SK-N-SH (cell line): Measurements from ENCODE around the gene UFSP2. TPM values are rescaled to one million over a fixed set of nuclear protein-coding genes. Genes with fewer than 3 reads are reported as not detected.

Source experiments
- CTCF ChIA-PET: fragments of 300-600, 350-600 bp; formaldehyde crosslinking; extraction: SDS; loops from one replicate; lab custom pipeline; 2021; lab: Yijun Ruan, JAX
- POLR2A ChIA-PET: fragments of 350-600 bp; sonication (Branson Sonifier 250); formaldehyde crosslinking; extraction: SDS; loops from one replicate; lab custom pipeline; 2020; ENCODE audit warnings: antibody characterized with exemption, inconsistent platforms; lab: Yijun Ruan, JAX
- DNase-seq: peaks from one replicate; pipeline ENCODE4 v3.0.0; 2012
- H2AFZ ChIP-seq: fragments of 200-600 bp; sonication (generic); 2 replicates; pipeline ENCODE4 v1.8.1; 2016; ENCODE audit warnings: antibody characterized with exemption, mild to moderate bottlenecking, low read depth
- H3F3A ChIP-seq: fragments of 200-600 bp; sonication (generic); replicated peaks from 2 replicates; pipeline ENCODE3; 2016; ENCODE audit warnings: antibody characterized with exemption, mild to moderate bottlenecking; ENCODE audit not compliant: insufficient read depth
- H3K27ac ChIP-seq, 2 experiments: fragments of 200-500 bp in 1 of 2; fragments of 200-600 bp in 1 of 2; sonication (Bioruptor generic) in 1 of 2; sonication (generic), shearing (Covaris generic) in 1 of 2; 2 replicates each; pipeline versions ENCODE4 v1.5.1 to v1.6.1; 2014 to 2016; ENCODE audit warnings: low read depth in 2 of 2, inconsistent platforms in 1 of 2, low read length in 1 of 2, mild to moderate bottlenecking in 1 of 2, mixed read lengths in 1 of 2
- H3K27me3 ChIP-seq: fragments of 200-600 bp; sonication (generic), shearing (Covaris generic); 2 replicates; pipeline ENCODE4 v1.6.1; 2016; ENCODE audit warnings: mixed run types; ENCODE audit not compliant: insufficient read depth
- H3K36me3 ChIP-seq, 2 experiments: fragments of 200-500 bp in 1 of 2; fragments of 200-600 bp in 1 of 2; sonication (Bioruptor generic) in 1 of 2; sonication (generic) in 1 of 2; replicated peaks in 1 of 2; 2 replicates each; pipeline versions ENCODE3 to v1.5.1; 2014 to 2016; ENCODE audit warnings: low read length in 1 of 2, mild to moderate bottlenecking in 1 of 2; ENCODE audit not compliant: insufficient read depth in 2 of 2, control insufficient read depth in 1 of 2
- H3K4me1 ChIP-seq, 2 experiments: fragments of 200-500 bp in 1 of 2; fragments of 200-600 bp in 1 of 2; sonication (Bioruptor generic) in 1 of 2; sonication (generic), shearing (Covaris generic) in 1 of 2; 2 replicates each; pipeline versions ENCODE4 v1.5.1 to v1.6.1; 2014 to 2016; ENCODE audit warnings: low read depth in 1 of 2, low read length in 1 of 2, mixed run types in 1 of 2; ENCODE audit not compliant: insufficient read depth in 2 of 2, control insufficient read depth in 1 of 2
- H3K4me2 ChIP-seq: fragments of 200-600 bp; sonication (generic), shearing (Covaris generic); 2 replicates; pipeline ENCODE4 v1.6.1; 2017; ENCODE audit warnings: mixed run types
- H3K4me3 ChIP-seq, 2 experiments: fragments of 200-500 bp in 1 of 2; fragments of 200-600 bp in 1 of 2; sonication (Bioruptor generic) in 1 of 2; sonication (generic), shearing (Covaris generic) in 1 of 2; 2 replicates each; pipeline versions ENCODE4 v1.5.1 to v1.8.1; 2014 to 2016; ENCODE audit warnings: low read depth in 2 of 2, inconsistent platforms in 1 of 2, low read length in 1 of 2, mild to moderate bottlenecking in 1 of 2, mixed read lengths in 1 of 2, moderate library complexity in 1 of 2
- H3K79me2 ChIP-seq: fragments of 200-600 bp; sonication (generic); 2 replicates; pipeline ENCODE4 v1.8.1; 2017; ENCODE audit warnings: mild to moderate bottlenecking; ENCODE audit not compliant: insufficient read depth
- H3K9ac ChIP-seq: fragments of 200-600 bp; sonication (generic); 2 replicates; pipeline ENCODE4 v1.6.1; 2017; ENCODE audit warnings: mixed run types
- H3K9me2 ChIP-seq: fragments of 200-600 bp; sonication (generic); 2 replicates; pipeline ENCODE4 v1.6.1; 2017; ENCODE audit warnings: mixed run types
- H3K9me3 ChIP-seq: fragments of 200-600 bp; sonication (generic); 2 replicates; pipeline ENCODE4 v1.6.1; 2017; ENCODE audit warnings: mixed run types, mild to moderate bottlenecking, moderate library complexity
- H4K20me1 ChIP-seq: fragments of 200-600 bp; sonication (generic); 2 replicates; pipeline ENCODE4 v1.6.1; 2017; ENCODE audit warnings: mild to moderate bottlenecking, mixed run types; ENCODE audit not compliant: insufficient read depth
- CHD2 ChIP-seq: fragments of 150-350 bp; IDR thresholded peaks from 2 replicates; pipeline ENCODE4 v1.6.1; 2018; ENCODE audit warnings: low read length; ENCODE audit not compliant: partially characterized antibody
- FOSL2 ChIP-seq: IDR thresholded peaks from 2 replicates; pipeline ENCODE4 v1.4.0; 2012; ENCODE audit warnings: low read depth, mild to moderate bottlenecking, moderate library complexity, borderline replicate concordance
- FOXM1 ChIP-seq: IDR thresholded peaks from 2 replicates; pipeline ENCODE4 v1.4.0; 2012; ENCODE audit warnings: low read depth, mild to moderate bottlenecking
- MAX ChIP-seq: IDR thresholded peaks from 2 replicates; pipeline ENCODE4 v1.4.0; 2012; ENCODE audit warnings: low read depth
- MEF2A ChIP-seq: IDR thresholded peaks from 2 replicates; pipeline ENCODE4 v1.4.0; 2012; ENCODE audit warnings: low read depth, borderline replicate concordance
- NRF1 ChIP-seq: IDR thresholded peaks from 2 replicates; pipeline ENCODE4 v1.6.1; 2012; ENCODE audit warnings: low read depth, mild to moderate bottlenecking, low read length
- POLR2AphosphoS5 ChIP-seq: IDR thresholded peaks from 2 replicates; pipeline ENCODE4 v1.6.1; 2012; ENCODE audit warnings: low read depth, low read length
- RAD21 ChIP-seq: IDR thresholded peaks from 2 replicates; pipeline ENCODE4 v1.6.1; 2012; ENCODE audit warnings: mild to moderate bottlenecking, low read length
- RFX5 ChIP-seq: IDR thresholded peaks from 2 replicates; pipeline ENCODE4 v1.6.1; 2012; ENCODE audit warnings: mild to moderate bottlenecking, improper control_type of control experiment, low read length
- RXRA ChIP-seq: IDR thresholded peaks from 2 replicates; pipeline ENCODE4 v1.4.0; 2012; ENCODE audit warnings: low read depth, mild to moderate bottlenecking, borderline replicate concordance
- SIN3A ChIP-seq: IDR thresholded peaks from 2 replicates; pipeline ENCODE4 v1.6.1; 2012; ENCODE audit warnings: low read depth, mild to moderate bottlenecking, low read length, moderate library complexity, borderline replicate concordance
- TAF1 ChIP-seq: IDR thresholded peaks from 2 replicates; pipeline ENCODE4 v1.6.1; 2012; ENCODE audit warnings: low read depth, mild to moderate bottlenecking, low read length, moderate library complexity, borderline replicate concordance
- TCF12 ChIP-seq: IDR thresholded peaks from 2 replicates; pipeline ENCODE4 v1.4.0; 2012
- TEAD4 ChIP-seq: IDR thresholded peaks from 2 replicates; pipeline ENCODE4 v1.4.0; 2012; ENCODE audit warnings: mild to moderate bottlenecking, borderline replicate concordance; ENCODE audit not compliant: insufficient read depth
- USF1 ChIP-seq: IDR thresholded peaks from 2 replicates; pipeline ENCODE4 v1.4.0; 2012; ENCODE audit warnings: low read depth, borderline replicate concordance
- USF2 ChIP-seq: fragments of 150-350 bp; IDR thresholded peaks from 2 replicates; pipeline ENCODE4 v1.6.1; 2017; ENCODE audit warnings: antibody characterized with exemption, low read length, low read depth, borderline replicate concordance
- YY1 ChIP-seq: IDR thresholded peaks from 2 replicates; pipeline ENCODE4 v1.4.0; 2012; ENCODE audit warnings: low read depth, mild to moderate bottlenecking
- ZBTB33 ChIP-seq: IDR thresholded peaks from 2 replicates; pipeline ENCODE4 v1.4.0; 2012; ENCODE audit warnings: low read depth, borderline replicate concordance
- WGBS: methylation state at CpG from one replicate; pipeline ENCODE4 v1.1.6; 2017; ENCODE audit warnings: low lambda C conversion rate; 5-methylcytosine and 5-hydroxymethylcytosine counted together
- polyA plus RNA-seq, 3 experiments: library from polyadenylated mRNA; depleted of rRNA; stranded (reverse); fragments of >200 nt; gene quantifications; 2 replicates each; pipeline ENCODE4 v1.2.3, GENCODE V29; 2012

The UFSP2 gene
- polyA plus RNA-seq, 1 of the 3 experiments (the other 2 are of a cell fraction): 15.5 TPM

- H3K79me2 ChIP-seq: no peaks in the 10 kb centered on the region
- H3K4me3 ChIP-seq: no peak overlapping the region
- H3K27me3 ChIP-seq: no peaks in the 10 kb centered on the region
- no peak overlapping the region for H2AFZ ChIP-seq
- H3K27ac ChIP-seq: peak overlapping the region in 1 of 2 experiments; percentile 37; a peak in 2 of 4 replicates
- no peaks in the 10 kb centered on the region for H3K9me3 ChIP-seq
- peaks cover 60% of the 10 kb centered on the region in 2 experiments for H3K36me3 ChIP-seq
- WGBS: 91% methylated on average over 5 of the region's 5 CpGs
- H3K9me2 ChIP-seq: no peaks in the 10 kb centered on the region
- ChIA-PET CTCF (interaction anchor here (0.6 to 1.2 kb wide), 3 partner anchors 44 to 609 kb away, joined by 3 to 4 read pairs (median 3); no protein-coding TSS in a partner anchor), POLR2A (no interaction called here)
- H3K9ac ChIP-seq: peak overlapping the region; percentile 25; the same call in 1 of the 2 replicates
- peak overlapping the region; percentile 12; the same call in 1 of the 2 replicates for H3K4me2 ChIP-seq
- no peaks in the 10 kb centered on the region for H4K20me1 ChIP-seq
- H3K4me1 ChIP-seq: 0 out of 4 replicates have a peak, but pooled peaks cover 0 to 8% of the 10 kb centered on the region in 2 experiments
- no peak for DNase-seq
- TF ChIP-seq RFX5 (no peak), YY1 (no peak), MEF2A (no peak), SIN3A (no peak), TEAD4 (no peak)
- TF ChIP-seq, all 33 proteins: peak for 0
- peaks cover 9% of the 10 kb centered on the region for H3F3A ChIP-seq
Observed at GRCh38 chr4:185412412-185412811, 13.4 kb downstream of the UFSP2 start.

GRCh38 chr4:185411849-185412248, 13.9 kb downstream of the UFSP2 start:
- Histone ChIP-seq H3K36me3 (peaks cover 55 to 57% of the 10 kb centered on the region in 2 experiments), H4K20me1 (no peaks in the 10 kb centered on the region), H3K4me3 (no peak overlapping the region), H3K9me2 (no peaks in the 10 kb centered on the region), H3K9ac (peak overlapping the region; percentile 25; the same call in 1 of the 2 replicates), H3K4me2 (no peak overlapping the region), H2AFZ (no peak overlapping the region), H3K27ac (peak overlapping the region in 1 of 2 experiments; percentile 37; a peak in 2 of 4 replicates), H3F3A (peaks cover 9% of the 10 kb centered on the region), H3K9me3 (no peaks in the 10 kb centered on the region), H3K4me1 (0 out of 4 replicates have a peak, but pooled peaks cover 0 to 8% of the 10 kb centered on the region in 2 experiments), H3K27me3 (no peaks in the 10 kb centered on the region), H3K79me2 (no peaks in the 10 kb centered on the region)
- ChIA-PET CTCF (interaction anchor here (0.8 kb wide), 1 partner anchor 406 kb away, joined by 3 read pairs; no protein-coding TSS in a partner anchor), POLR2A (no interaction called here)
- TF ChIP-seq POLR2AphosphoS5: no peak
- 95% methylated on average over 5 of the region's 5 CpGs for WGBS
- no peak for DNase-seq

GRCh38 chr4:185408432-185408831, 17.3 kb downstream of the UFSP2 start:
- no peak overlapping the region for H3K4me3 ChIP-seq
- H3K9ac ChIP-seq: no peak overlapping the region
- no peak for DNase-seq
- peaks cover 37 to 43% of the 10 kb centered on the region in 2 experiments for H3K36me3 ChIP-seq
- no peaks in the 10 kb centered on the region for H3K27me3 ChIP-seq
- H3K4me2 ChIP-seq: no peak overlapping the region
- no peaks in the 10 kb centered on the region for H3K9me2 ChIP-seq
- WGBS: 95% methylated on average over 2 of the region's 2 CpGs
- POLR2A ChIA-PET: no interaction called here
- H3K4me1 ChIP-seq: 0 out of 4 replicates have a peak, but pooled peaks cover 0 to 8% of the 10 kb centered on the region in 2 experiments
- CTCF ChIA-PET: no interaction called here
- H2AFZ ChIP-seq: no peak overlapping the region
- H3K9me3 ChIP-seq: no peaks in the 10 kb centered on the region
- no peak overlapping the region for H3K27ac ChIP-seq
- no peaks in the 10 kb centered on the region for H4K20me1 ChIP-seq
- no peaks in the 10 kb centered on the region for H3K79me2 ChIP-seq
- peaks cover 14% of the 10 kb centered on the region for H3F3A ChIP-seq
- TF ChIP-seq FOSL2: no peak
- TF ChIP-seq RFX5: no peak
- no peak for TF ChIP-seq ZBTB33
- no peak for TF ChIP-seq USF2
- TF ChIP-seq NRF1: no peak
- no peak for TF ChIP-seq TAF1
- no peak for TF ChIP-seq POLR2AphosphoS5
- TF ChIP-seq TCF12: no peak
- TF ChIP-seq FOXM1: no peak
- no peak for TF ChIP-seq CHD2
- TF ChIP-seq RAD21: no peak
- no peak for TF ChIP-seq USF1
- TF ChIP-seq SIN3A: no peak
- no peak for TF ChIP-seq MAX
- no peak for TF ChIP-seq RXRA
